HG03139 (cell line): ENCODE results near the gene RMND5A.

Experiments used
- ATAC-seq: cut with Tn5 transposase; IDR thresholded peaks from one replicate; pipeline ENCODE4 v1.9.1; 2021; ENCODE audit not compliant: unreplicated experiment

RMND5A gene

DNA sequence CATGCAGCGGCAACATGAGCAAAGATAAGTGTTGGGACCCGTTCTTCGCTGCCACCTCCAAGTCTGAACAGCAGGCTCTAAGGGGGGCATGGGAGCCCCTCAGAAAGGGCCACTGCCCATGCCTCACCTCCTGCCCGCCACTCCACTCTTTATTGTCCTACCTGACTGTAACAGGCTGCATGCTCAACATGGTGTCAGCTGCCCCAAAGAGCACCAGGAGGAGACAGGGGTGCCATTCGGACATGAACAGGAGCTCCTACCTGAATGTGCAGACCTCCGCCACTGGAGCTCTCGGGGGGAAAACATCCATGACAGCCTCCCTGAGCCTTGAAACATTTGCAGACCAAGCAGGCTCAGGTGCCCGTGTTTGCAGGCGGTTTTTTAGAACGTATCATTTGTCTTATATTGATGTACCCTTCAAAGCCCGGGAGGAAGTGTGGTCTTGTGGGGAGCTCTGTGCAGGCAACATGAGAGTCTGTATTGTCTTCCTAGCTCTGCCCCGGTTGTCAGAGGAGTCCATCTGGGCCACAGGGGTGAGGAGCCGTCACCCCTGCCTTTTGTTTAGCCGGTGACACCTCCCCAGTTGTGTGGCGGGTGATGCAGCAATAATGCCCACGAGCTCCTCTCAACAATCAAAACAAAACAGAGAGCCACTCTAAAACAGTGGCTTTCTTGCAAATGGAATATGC lies 105.7 kb downstream of the RMND5A start:
- ATAC-seq, result no peak

DNA sequence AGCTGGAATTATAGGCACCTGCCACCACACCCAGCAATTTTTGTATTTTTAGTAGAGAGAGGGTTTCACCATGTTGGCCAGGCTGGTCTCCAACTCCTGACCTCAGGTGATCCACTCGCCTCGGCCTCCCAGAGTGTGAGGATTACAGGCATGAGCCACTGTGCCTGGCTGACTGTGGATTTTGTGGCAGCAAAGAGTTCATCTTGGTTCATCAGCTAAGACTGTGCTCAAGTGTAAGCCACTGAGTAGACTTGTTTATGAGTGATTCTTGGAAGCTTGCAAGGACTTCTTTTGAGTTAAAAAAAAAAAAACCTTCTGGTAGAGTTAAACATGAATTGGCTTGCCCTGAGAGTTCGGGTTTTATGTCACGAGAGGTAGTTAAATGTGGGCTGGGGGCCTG lies 106.9 kb downstream of the RMND5A start:
- ATAC-seq, result no peak
